WTC11 (cell line): Measurements from ENCODE around the gene GGNBP2.

Experiments used
- CREB1 ChIP-seq: sonication (generic); formaldehyde crosslinking; IDR thresholded peaks from 2 replicates; pipeline ENCODE4 v1.8.0; 2023; ENCODE audit warnings: mild to moderate bottlenecking, missing genetic modification reagents
- CTCF ChIP-seq: fragments of 200-600 bp; IDR thresholded peaks from 2 replicates; pipeline ENCODE4 v1.8.0; 2022; ENCODE audit warnings: antibody characterized with exemption
- FOXJ3 ChIP-seq: sonication (generic); formaldehyde crosslinking; IDR thresholded peaks from 2 replicates; pipeline ENCODE4 v1.9.0; 2021; ENCODE audit warnings: missing genetic modification reagents, mild to moderate bottlenecking, borderline replicate concordance
- RELA ChIP-seq: sonication (generic); formaldehyde crosslinking; IDR thresholded peaks from 2 replicates; pipeline ENCODE4 v1.8.1; 2022; ENCODE audit warnings: missing genetic modification reagents, mild to moderate bottlenecking, borderline replicate concordance
- ZNF396 ChIP-seq: fragments of 250-450 bp; sonication (Bioruptor Pico); IDR thresholded peaks from 2 replicates; pipeline ENCODE4 v1.8.0; 2021; ENCODE audit warnings: mild to moderate bottlenecking, moderate library complexity, borderline replicate concordance

DNA sequence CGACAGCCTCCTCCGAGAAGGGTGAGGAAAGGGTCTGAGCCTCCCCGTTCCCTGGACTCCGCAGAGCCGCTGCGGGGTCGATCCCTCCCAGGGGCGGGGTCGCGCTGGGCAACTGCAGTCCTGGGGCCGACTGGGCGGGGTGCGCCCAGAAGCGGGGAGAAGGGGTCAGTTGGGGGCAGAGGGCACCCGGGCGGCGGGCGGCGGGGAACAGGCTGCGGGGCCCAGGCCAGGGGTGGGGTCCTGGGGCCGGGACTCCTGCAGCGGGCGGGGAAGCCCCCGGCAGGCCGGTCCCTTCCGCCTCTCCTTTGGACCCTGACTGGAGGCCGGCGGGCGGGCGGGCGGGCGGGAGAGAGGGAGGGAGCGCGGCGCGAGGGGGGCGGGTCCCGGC lies 352 bp downstream of the GGNBP2 start:
- TF ChIP-seq ZNF396 (CRISPR knock-in tag) (no peak), FOXJ3 (CRISPR knock-in tag) (no peak), CTCF (no peak), CREB1 (no peak), RELA (CRISPR knock-in tag) (no peak)
